HG02763 (cell line): ENCODE measurements around the gene NELL1.
"Not testable (repeated sequence)": the region's sequence is repeated elsewhere in the genome, so short reads cannot be mapped to it uniquely, and the experiment has no call there.

Experiments used
- ATAC-seq: cut with Tn5 transposase; IDR thresholded peaks from one replicate; pipeline ENCODE4 v1.9.1; 2021; ENCODE audit warnings: mild to moderate bottlenecking, moderate library complexity; ENCODE audit not compliant: unreplicated experiment

The NELL1 gene

DNA sequence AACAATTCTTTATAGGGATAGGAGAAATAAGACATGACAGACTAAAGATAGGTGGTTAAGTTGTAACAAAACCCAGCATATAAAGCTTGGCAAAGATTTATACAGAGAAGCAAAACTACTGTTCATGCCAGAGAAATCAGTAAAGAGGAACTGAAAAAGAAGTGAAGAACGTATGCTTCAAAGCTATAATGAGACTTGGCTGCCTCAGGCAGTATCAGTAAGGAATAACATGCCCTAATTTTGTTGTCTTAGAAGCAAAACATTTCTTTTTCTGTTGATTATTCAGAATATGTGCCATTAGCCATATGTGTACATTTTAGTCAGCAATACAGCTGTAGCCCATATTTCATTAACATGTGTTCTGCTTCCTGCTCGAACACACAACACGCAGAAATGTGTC is 403.2 kb downstream of the NELL1 start:
- ATAC-seq = peak; percentile 53

DNA sequence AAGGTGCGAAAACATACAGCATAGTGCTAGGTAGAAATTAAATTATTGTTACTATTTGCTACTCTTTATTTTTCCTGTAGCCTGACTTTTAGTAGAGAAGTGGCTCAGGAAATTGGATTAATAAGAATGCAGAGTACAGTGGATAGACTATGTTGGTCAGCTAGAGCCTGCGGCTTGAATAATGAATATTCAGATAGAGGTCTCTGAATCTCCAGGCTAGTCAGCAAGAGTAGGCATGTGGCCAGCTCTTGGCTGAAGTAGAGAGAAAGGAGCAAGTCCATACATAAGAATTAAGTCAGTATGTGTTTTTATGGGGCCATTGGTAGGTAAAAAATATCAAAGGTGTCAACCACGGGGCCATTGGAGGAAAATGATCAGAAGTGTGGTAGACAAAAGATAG is 413.5 kb downstream of the NELL1 start:
- ATAC-seq = no peak

DNA sequence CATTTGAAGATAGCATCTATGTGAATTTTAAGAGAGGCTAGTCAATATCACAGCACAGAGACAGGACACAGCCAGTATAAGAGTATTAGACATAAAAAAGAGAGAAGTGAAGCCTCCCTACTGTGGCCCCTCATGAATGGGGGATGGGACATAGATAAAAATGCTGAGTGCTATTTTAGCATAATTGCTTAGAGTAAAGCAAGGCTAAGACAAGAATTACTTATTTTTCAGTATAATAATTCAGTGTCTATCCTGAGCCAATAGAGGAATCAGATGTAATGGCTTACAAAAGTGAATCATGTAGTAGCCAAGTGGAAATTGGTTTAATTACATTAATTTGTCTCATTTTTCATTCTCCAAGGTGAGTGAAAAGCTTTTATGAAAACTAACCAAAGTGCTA is 419.5 kb downstream of the NELL1 start:
- no peak for ATAC-seq

DNA sequence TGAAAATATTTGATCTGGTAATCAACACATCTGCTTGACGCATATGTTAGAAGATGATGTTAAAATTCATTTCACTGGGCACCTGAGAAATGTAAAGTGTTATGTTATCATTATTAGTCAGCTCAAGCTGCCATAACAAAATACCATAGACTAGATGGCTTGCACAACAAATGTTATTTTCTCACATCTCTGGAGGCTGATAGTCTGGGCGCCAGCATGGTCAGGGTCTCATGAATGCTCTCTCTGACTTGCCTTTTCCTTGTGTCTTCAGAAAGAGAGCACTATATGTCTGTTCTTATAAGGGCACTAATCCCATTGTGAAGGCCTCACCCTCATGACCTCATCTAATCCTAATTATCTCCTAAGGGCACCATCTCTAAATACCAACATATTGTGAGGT is 435.3 kb downstream of the NELL1 start:
- no peak for ATAC-seq

DNA sequence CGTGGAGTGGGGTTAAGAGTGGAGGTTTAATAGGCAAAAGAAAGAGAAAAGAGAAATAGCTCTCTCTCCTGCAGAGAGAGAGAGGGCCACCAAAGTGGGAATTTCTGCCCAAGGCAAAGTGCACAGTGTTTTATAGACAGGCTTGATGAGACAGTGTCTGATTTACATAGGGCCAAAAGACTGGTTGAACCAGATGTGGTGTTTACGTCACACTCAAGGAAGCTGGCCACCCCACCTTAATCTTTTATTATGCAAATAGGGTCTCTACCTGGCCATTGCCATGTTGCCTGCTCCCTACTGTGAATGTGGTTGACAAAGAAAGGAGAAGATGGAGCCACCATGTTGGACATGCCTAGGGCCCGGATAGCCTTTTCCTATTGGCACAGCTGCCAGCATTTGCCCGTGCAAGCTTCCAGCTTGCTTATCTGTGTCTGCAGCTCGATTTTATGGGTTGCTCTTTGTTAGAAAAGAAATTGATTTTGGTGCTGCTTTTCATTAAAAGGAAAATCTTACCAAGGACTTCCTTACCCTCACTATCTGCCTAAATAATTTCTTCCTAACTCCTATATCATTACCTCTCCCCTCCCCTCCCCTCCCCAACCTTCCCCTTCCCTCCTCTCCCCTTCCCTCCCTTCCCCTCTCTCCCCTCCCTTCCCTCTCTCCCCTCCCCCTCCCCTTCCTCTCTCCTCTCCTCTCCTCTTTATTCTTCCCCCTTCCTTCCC is 436.0 kb downstream of the NELL1 start:
- ATAC-seq = no peak

DNA sequence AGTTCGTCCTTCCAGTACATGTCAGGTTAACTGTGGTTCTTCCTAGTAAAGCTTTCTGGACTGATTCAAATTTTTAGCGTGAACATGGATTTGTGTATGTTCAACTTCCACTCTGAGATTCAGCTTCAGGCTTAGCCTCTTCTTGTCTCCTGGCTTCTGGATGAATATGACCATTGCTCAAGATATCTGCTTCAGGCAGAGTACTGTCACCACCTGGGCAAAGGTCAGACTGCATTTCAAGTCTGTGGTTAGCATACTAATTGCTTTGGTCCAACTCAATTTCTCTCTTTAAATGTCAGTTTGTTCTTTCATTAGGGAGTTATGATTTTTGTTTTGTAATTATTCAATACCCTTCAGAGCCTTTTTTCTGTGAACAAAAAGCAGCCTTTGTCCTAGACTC is 440.0 kb downstream of the NELL1 start:
- ATAC-seq = no peak

DNA sequence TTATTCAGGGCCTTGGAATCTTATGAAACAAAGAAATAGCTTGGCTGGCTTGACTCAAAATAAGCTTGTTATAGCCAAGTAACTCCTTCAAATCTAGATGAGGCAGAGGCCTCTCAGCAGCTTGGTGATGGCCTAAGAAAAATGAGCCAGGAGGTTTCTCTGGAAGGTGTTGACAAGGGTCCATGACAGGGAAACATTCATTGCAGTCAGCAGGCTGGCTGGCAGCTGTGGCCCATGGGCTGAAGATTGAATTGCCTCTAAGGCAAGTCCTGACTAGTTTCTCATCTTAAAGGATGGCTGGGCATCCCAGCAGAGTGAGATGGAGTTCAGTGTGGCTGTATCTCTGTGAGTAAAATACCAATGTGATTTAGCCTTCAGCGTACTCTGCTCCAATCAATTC is 441.0 kb downstream of the NELL1 start:
- ATAC-seq = no peak

DNA sequence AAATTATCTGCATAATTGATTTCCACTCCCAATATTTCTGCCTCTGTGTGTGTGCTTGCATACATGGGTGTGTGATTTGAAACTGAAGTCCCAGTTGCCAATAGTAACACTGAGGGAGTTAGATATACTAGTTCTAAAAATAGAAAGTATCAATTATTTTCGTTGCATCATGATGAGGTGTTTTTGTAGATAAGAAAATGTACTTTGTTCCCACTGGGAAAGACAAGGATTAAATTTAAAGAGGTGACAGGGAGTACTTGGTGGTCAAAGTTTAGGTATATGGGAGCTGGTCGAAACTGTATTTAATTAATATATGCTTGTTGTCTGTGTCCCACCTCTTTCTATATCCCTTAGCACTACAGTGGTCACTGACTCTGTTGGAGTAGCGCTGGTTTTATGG is 444.5 kb downstream of the NELL1 start:
- no peak for ATAC-seq

DNA sequence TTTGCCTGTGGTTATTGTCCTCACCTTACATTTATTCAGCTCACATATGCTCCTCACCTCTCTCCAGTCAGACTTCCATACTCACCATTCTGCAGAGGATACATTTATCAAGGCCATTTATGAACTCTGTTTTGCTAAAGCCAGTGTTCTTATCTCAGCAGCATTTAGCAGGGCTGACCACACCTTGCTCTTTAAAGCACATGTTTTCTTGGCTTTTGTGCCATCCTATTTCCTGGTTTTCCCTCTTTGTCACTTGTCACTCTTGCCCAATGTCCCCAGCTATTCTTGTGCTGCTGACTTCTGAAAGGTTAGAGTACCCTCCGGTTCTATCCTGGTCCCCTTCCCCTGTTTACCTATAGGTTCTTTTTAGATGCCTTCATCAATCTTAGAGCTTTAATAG is 446.6 kb downstream of the NELL1 start:
- no peak for ATAC-seq

DNA sequence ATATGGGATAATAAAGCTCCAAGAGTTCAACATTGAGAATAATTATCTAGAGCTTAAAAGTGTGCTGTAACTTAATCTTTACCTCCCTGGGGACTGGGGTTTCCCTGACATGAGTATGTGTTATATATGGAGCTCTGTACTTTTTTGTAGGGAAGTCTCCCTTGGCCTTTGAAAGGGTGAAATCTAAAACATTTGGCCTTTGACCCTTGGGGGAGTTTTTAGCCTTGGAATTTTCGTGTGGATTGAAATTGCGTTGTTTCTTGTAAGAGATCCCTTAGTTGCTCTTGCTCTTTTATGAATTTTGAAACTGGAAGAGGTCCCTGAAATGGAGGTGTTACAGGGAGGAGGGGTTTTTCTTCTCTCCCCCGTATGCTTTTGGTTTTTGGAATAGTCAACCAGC is 450.0 kb downstream of the NELL1 start:
- ATAC-seq = no peak

DNA sequence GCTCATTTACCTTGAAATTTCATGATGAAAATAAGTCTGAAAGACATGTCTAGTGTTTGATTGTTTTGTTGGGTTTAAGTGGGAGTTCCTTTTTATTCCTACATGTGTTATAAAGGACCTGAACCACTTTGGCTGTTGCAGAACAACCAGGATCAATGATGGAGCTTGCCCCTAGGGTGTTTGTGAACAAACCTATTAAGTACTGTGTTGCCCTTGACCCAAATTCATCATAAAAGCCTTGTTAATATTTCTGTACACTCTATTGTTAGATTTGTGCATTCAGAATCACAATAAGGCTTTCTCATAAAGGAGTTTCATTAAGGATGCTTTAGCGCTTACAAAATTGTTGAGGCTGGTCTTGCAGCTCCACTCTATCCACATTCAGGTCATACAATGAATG is 452.6 kb downstream of the NELL1 start:
- ATAC-seq = no peak

DNA sequence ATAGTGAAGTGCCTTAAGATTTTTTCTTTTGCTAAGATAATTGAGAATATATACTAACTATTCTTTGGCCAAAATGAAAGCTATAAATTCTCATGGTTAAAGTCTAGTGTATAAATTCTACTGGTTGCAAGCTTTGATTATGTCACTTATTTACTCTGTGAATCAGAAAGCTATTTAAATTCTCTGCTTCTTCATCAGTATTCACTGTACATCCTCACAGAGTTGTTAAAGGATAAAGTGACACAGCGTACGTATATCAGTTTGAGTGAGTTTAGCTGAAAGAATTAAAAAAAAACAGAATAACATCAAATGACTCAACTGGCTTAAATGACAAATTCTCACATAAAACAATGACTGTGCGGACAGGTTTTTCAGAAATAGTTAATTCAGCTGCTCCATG is 453.1 kb downstream of the NELL1 start:
- no peak for ATAC-seq

DNA sequence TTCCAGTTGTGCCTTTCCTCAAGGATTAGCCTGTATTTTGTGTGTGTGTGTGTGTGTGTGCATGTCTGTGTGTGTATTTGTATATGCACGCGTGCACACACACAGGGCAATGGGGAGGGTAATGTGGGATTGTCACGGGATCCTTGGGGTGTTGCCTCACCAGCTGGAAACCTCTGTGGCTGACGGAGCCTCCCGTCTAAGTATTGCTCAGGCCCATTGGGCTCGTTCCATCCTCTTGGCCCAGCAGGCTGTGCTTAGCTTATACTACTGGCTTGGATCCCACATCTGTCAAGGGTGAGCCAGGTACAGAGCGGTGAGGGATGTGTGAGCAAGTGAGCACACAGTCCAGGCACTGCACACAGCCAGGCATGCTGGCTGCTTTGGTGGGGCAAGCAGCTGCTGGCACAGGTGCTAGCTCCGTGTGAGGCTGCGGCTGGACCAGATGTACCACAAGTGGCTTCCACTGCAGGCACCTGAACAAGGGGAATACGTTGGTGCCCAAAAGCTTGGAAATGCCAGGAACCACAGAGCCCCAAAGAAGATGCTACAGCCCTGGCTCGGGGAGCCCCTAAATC is 462.8 kb downstream of the NELL1 start:
- no peak for ATAC-seq

DNA sequence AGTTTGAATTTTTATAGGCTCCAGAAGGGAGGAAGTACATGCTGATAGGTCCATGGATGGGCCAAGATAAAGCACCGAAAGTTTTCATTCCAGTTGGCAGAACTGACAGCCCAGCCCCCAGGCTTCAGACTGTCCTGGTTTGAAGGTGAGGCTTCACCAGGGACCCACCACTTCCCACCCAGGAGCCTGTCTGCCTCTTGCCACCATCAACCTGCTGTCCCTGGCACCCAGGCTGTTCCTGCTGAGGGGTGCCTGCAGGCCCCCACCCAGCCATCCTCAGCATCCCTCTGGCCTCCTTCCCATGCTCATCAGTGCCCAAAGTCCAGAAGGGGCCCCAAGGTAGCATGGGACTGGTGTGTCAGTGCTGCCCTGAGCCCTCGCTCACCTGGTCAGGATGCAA is 463.9 kb downstream of the NELL1 start:
- ATAC-seq = no peak

DNA sequence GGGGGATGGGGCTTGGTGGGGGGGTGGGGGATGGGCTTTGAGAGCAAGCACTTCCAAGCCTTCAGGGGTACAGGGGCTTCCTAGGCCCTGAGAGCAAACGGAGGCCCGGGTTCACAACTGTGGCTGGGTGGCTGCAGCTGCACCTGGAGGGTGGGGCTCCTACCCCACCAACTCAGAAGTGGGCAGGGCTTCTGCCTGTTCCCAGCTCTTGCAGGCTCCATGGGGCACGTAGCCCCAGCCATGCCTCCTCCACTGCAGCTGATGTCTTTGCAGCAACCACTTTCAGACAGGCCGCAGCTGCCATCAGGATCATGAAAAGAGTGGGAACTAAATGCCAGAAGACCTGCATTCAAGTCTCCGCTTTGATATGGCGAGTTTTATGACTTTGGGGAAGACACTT is 464.3 kb downstream of the NELL1 start:
- ATAC-seq = no peak

DNA sequence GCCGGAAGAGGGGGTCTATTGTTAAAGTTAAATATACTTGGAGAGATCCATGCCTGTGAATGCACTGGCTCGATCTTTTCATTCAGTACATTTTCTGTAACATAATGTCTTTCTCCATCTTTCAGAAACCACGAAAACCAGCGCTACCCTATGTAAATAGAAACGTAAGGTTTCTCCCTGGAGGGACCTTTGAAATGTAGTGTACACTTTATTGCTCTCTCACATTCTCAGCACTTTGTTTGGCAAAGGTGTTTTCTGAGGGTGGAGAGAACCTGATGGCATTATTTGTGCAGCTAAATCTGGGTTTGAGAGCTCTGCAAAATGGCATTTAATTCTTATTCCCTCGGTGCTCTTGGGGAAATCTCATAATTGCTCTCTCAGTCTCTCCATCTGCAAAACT is 468.4 kb downstream of the NELL1 start:
- ATAC-seq = no peak

DNA sequence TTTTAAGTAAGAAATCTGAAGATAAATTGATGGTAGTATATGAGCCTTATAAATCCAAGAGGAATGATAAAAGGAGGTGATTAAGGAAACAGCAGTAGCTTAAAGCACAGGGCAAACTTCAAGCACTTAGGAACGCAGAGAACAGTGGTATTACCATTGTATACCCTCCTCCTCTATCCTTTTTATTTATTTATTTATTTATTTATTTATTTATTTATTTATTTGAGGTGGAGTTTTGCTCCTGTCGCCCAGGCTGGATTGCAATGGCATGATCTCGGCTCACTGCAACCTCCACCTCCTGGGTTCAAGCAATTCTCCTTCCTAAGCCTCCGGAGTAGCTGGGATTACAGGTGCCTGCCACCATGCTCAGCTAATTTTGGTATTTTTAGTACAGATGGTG is 472.2 kb downstream of the NELL1 start:
- not testable (repeated sequence) for ATAC-seq

DNA sequence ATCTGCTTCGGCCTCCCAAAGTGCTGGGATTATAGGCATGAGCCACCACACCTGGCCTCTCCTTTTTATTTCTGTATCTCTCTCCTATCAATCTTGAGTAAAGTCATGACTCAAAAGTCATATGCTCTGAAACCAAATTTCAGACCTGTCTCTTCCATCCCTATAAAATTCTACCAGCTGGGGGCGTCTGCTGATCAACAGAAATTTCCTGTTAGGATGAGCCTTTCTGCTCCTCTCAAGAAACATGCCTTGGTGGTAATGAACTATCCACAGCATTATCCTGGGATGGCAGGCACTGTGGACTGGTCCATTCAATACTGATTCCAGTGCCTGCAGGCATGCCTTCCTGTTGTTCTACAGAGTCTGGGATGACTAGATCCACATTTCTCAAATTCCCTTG is 472.6 kb downstream of the NELL1 start:
- no peak for ATAC-seq

DNA sequence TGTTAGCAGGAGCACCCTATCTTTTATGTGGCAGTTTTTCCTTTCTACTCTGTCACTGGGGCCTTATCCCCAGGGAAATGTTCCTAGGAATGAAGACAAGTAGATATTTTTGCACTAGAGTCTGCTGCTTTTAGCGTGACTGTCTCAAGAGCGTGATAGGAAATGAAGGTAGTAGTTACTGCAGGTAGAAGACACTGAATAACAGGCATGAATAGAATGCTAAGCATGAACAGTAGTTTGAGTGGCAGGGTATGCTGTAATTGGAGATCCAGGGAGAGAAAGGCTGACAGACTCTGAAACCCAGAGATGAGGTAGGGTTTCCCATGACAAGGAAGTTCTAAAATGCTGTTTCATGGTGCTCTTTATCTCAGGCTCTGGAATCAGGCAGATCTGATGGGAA is 475.1 kb downstream of the NELL1 start:
- ATAC-seq = no peak

DNA sequence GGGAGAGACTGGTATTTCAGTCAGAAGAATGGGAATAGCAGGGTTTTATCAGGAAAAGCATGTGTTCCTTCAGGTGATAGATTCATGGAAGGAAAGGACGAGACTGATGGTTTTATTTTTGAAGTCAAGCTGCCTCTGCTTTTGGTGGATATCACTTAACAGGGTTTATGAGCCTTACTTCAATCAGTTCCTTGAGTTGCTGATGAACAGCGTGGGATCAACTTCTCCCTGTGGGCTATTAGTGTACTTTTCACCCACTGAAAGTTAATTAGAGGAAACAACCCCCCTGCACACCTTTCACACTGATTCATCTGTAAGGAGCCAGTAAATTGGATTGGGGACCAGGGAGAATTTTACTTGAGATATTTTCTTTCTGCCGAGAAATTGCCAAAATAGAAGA is 479.0 kb downstream of the NELL1 start:
- no peak for ATAC-seq

DNA sequence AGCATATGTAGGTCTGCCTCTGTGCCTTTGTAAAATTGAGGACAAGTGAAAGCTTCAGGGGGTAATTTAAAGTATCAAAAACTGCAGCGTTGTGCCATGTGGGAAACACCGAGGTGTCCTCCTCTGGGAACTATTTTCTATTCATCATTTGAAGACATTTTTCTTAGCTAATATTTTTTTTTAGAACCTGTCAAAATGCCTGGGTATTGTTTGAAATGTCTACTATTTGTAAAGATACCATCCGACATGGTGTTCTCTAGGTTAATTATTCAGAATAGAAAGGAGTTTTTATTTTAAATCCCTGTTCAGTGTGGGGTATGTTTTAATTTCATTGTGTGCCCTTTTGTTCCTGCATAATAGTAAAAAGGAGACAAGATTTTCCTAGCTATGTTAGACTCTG is 490.8 kb downstream of the NELL1 start:
- no peak for ATAC-seq

DNA sequence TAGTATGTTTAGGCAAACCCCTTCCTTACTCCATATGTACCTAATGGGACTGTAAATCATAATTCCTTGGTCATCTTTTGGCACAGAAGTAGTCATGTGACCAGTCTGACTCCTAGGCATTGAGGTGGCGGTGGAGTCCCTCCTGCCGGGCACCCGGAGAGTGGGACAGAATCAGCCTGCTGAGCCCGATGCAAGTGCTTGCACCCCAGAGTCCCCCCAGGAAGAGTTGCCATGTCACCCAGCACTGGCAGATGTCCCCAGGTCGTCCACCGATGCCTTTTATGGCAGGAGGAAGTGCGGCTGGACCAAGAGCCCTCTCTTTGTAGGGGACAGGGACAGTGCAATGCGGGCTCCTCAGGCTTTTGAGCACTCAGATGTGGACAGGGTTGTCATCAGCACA is 500.3 kb downstream of the NELL1 start:
- no peak for ATAC-seq

DNA sequence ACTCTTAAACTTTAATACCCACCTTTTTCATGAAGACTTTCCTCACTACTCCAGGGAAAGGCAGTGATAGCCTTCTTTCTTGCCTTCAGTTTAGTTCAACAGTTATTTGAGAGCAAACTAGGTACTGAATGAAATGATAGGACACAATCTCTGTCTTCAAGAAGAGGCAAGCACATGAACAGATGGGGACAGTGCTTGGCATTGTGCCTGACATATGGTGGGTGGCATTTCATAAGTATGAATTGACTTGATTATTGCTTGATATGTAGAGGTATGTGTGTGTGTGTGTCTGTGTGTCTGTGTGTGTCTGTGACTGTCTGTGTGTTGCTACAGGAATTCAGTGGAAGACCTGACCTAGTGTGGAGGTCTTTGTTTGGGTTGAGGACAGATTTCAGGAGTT is 504.1 kb downstream of the NELL1 start:
- no peak for ATAC-seq
